GM12878 (cell line): Measurements from ENCODE around the gene NEUROG2. TPM values are rescaled to one million over a fixed set of nuclear protein-coding genes. Genes with fewer than 3 reads are reported as not detected.

Experiments used
- ATAC-seq: fragments of 200-7000 bp; cut with Tn5 transposase; 3 replicates; pipeline ENCODE4 v1.9.1; 2020; ENCODE audit warnings: mild to moderate bottlenecking, moderate library complexity
- BruUV-seq: library from RNA; stranded (reverse); fragments of 400-500 nt; replicated peaks from 2 replicates; lab custom pipeline; 2021; lab: Mats Ljungman, UMichigan
- CTCF ChIA-PET: fragments of 300-600 bp; sonication (Branson Sonifier 250); formaldehyde crosslinking; extraction: SDS; loops from one replicate; lab custom pipeline; 2021; ENCODE audit warnings: inconsistent platforms; lab: Yijun Ruan, JAX
- POLR2A ChIA-PET: fragments of 350-600 bp; formaldehyde crosslinking; extraction: SDS; loops from one replicate; lab custom pipeline; 2021; ENCODE audit warnings: inconsistent platforms; lab: Charles Lee
- RAD21 ChIA-PET: fragments of 300-600 bp; sonication (Branson Sonifier 250); formaldehyde crosslinking; loops from one replicate; lab custom pipeline; 2023; ENCODE audit warnings: antibody characterized with exemption; ENCODE audit not compliant: unreplicated experiment; lab: Charles Lee
- SMC1A ChIA-PET: fragments of 300-600 bp; sonication (Branson Sonifier 250); formaldehyde crosslinking; loops from one replicate; lab custom pipeline; 2023; ENCODE audit not compliant: unreplicated experiment, uncharacterized antibody; lab: Charles Lee
- DNase-seq: peaks from one replicate; pipeline ENCODE4 v3.0.0-alpha.2; 2011; ENCODE audit warnings: low read depth, low spot score
- FAIRE-seq: peaks from 3 replicates; lab custom pipeline; 2011; peaks lifted over from hg19 to GRCh38; lab: Jason Lieb, UNC
- H2AFZ ChIP-seq: 2 replicates; pipeline ENCODE4 v1.6.0; 2011; ENCODE audit warnings: low read depth, low read length, control low read depth; ENCODE audit not compliant: control insufficient read depth
- H3K27ac ChIP-seq: 2 replicates; pipeline ENCODE4 v1.5.1; 2011; ENCODE audit warnings: control low read depth; ENCODE audit not compliant: control insufficient read depth, insufficient read depth
- H3K27me3 ChIP-seq, 2 experiments: replicated peaks in 1 of 2; 2 replicates each; pipeline versions ENCODE4 v1.6.0 to v1.6.1; 2011; ENCODE audit warnings: low read length in 1 of 2; ENCODE audit not compliant: control insufficient read depth in 2 of 2, insufficient read depth in 2 of 2
- H3K36me3 ChIP-seq, 2 experiments: 2 replicates each; pipeline ENCODE4 v1.5.1; 2011; ENCODE audit warnings: low read length in 1 of 2; ENCODE audit not compliant: control insufficient read depth in 2 of 2, insufficient read depth in 2 of 2
- H3K4me1 ChIP-seq: 2 replicates; pipeline ENCODE4 v1.6.1; 2011; ENCODE audit warnings: mild to moderate bottlenecking, low read length, moderate library complexity, mixed read lengths; ENCODE audit not compliant: control insufficient read depth, insufficient read depth
- H3K4me2 ChIP-seq: 2 replicates; pipeline ENCODE4 v1.6.0; 2011; ENCODE audit warnings: control low read depth; ENCODE audit not compliant: control insufficient read depth, insufficient read depth
- H3K4me3 ChIP-seq: fragments of 200-600 bp; sonication (generic); 2 replicates; pipeline ENCODE4 v1.5.1; 2016
- H3K79me2 ChIP-seq: 2 replicates; pipeline ENCODE4 v1.6.0; 2011; ENCODE audit warnings: low read length; ENCODE audit not compliant: control insufficient read depth, insufficient read depth
- H3K9ac ChIP-seq: 2 replicates; pipeline ENCODE4 v1.8.0; 2011; ENCODE audit warnings: low read length, control low read depth, mixed read lengths; ENCODE audit not compliant: control insufficient read depth, insufficient read depth
- H3K9me3 ChIP-seq: replicated peaks from 3 replicates; pipeline ENCODE4 v1.5.1; 2011; ENCODE audit warnings: mild to moderate bottlenecking, low read length; ENCODE audit not compliant: control insufficient read depth, insufficient read depth
- H4K20me1 ChIP-seq: 2 replicates; pipeline ENCODE4 v1.6.0; 2011; ENCODE audit not compliant: control insufficient read depth, insufficient read depth
- BHLHE40 ChIP-seq, 2 experiments: fragments of 450-650 bp in 1 of 2; IDR thresholded peaks; 2 replicates each; pipeline ENCODE4 v1.6.1; 2011 to 2017; ENCODE audit warnings: low read depth in 2 of 2, borderline replicate concordance in 1 of 2, improper control_type of control experiment in 1 of 2, low read length in 1 of 2, mild to moderate bottlenecking in 1 of 2
- CEBPB ChIP-seq, 2 experiments: fragments of 150-350 bp in 1 of 2; IDR thresholded peaks; 2 replicates each; pipeline ENCODE4 v1.6.1; 2012 to 2014; ENCODE audit warnings: low read depth in 2 of 2, low read length in 2 of 2, borderline replicate concordance in 1 of 2, inconsistent platforms in 1 of 2
- CHD4 ChIP-seq: fragments of 200-600 bp; sonication (generic); IDR thresholded peaks from 2 replicates; pipeline ENCODE4 v1.6.1; 2016; ENCODE audit warnings: mild to moderate bottlenecking
- EZH2 ChIP-seq: IDR thresholded peaks from 2 replicates; pipeline ENCODE4 v1.6.1; 2012; ENCODE audit warnings: low read depth, mild to moderate bottlenecking, control low read depth, inconsistent platforms, low read length, borderline replicate concordance; ENCODE audit not compliant: control insufficient read depth
- HCFC1 ChIP-seq: fragments of 150-350 bp; IDR thresholded peaks from 2 replicates; pipeline ENCODE4 v1.6.1; 2014; ENCODE audit warnings: low read length
- HDAC2 ChIP-seq: fragments of 200-600 bp; sonication (generic); IDR thresholded peaks from 2 replicates; pipeline ENCODE4 v1.6.1; 2017
- POU2F2 ChIP-seq: IDR thresholded peaks from 3 replicates; pipeline ENCODE4 v1.6.1; 2011; ENCODE audit warnings: low read depth, mild to moderate bottlenecking, low read length, borderline replicate concordance
- RB1 ChIP-seq: fragments of 450-650 bp; formaldehyde crosslinking; IDR thresholded peaks from 2 replicates; pipeline ENCODE4 v1.6.1; 2017; ENCODE audit warnings: mild to moderate bottlenecking, borderline replicate concordance
- RCOR1 ChIP-seq: conservative IDR thresholded peaks from 2 replicates; pipeline ENCODE4 v1.6.1; 2012; ENCODE audit warnings: low read depth, low read length, improper control_type of control experiment
- RUNX3 ChIP-seq: IDR thresholded peaks from 2 replicates; pipeline ENCODE4 v1.6.1; 2012; ENCODE audit warnings: low read length, inconsistent platforms
- TCF7 ChIP-seq: IDR thresholded peaks from 2 replicates; pipeline ENCODE4 v1.6.1; 2014; ENCODE audit warnings: antibody characterized with exemption, borderline replicate concordance
- ZNF274 ChIP-seq: IDR thresholded peaks from one replicate; pipeline ENCODE4 v1.8.0; 2011; ENCODE audit not compliant: insufficient read length, insufficient read depth
- WGBS: methylation state at CpG from one replicate; pipeline ENCODE4 v1.1.6; 2016; ENCODE audit warnings: low lambda C conversion rate; ENCODE audit not compliant: insufficient replicate concordance, insufficient coverage; ENCODE audit errors: missing lambda C conversion rate; 5-methylcytosine and 5-hydroxymethylcytosine counted together
- in situ Hi-C: fragments of 300-500 bp; cut with MboI; formaldehyde crosslinking; loops from 9 replicates; pipeline ENCODE4 v1.14.3; 2018; ENCODE audit warnings: mixed read lengths
- intact Hi-C: fragments of 100-400 bp; cut with micrococcal nuclease; formaldehyde crosslinking; loops from one replicate; pipeline ENCODE4 v1.14.2; 2022; ENCODE audit not compliant: unreplicated experiment
- polyA plus RNA-seq, 11 experiments: library from polyadenylated mRNA; depleted of rRNA in 4 of 11; unstranded in 6 of 11; stranded (reverse) in 5 of 11; fragments of >200 nt; fragmentation: Nextera tagmentation in 4 of 11; fragmentation: Illumina TruSeq in 1 of 11; extraction: Ambion mirVana in 4 of 11; extraction: Trizol in 1 of 11; gene quantifications; 1 replicate in 1 of 11; 2 replicates in 10 of 11; pipeline versions ENCODE4 v1.2.1 to v1.2.3, GENCODE V29; 2011 to 2016; ENCODE audit warnings: inconsistent platforms in 2 of 11, missing spikeins in 2 of 11, low read depth in 1 of 11
- total RNA-seq, 4 experiments: library from RNA; depleted of rRNA in 3 of 4; stranded (reverse); fragments of >200 nt in 3 of 4; fragmentation: Illumina TruSeq in 1 of 4; extraction: Trizol in 1 of 4; gene quantifications; 2 replicates each; pipeline versions ENCODE4 v1.2.1 to v1.2.3, GENCODE V29; 2013 to 2021
- TF ChIP-seq, protein P1 (sequence below): fragments of 450-650 bp; IDR thresholded peaks from 2 replicates; pipeline ENCODE4 v1.6.1; 2018; ENCODE audit warnings: mild to moderate bottlenecking, low read depth, moderate library complexity; ENCODE audit not compliant: partially characterized antibody
- TF ChIP-seq, protein P2 (sequence below): fragments of 450-650 bp; IDR thresholded peaks from 2 replicates; pipeline ENCODE4 v1.6.1; 2016; ENCODE audit warnings: mild to moderate bottlenecking
- TF ChIP-seq, protein P3 (sequence below): IDR thresholded peaks from 2 replicates; pipeline ENCODE4 v1.6.1; 2011; ENCODE audit warnings: borderline replicate concordance, low read depth, mild to moderate bottlenecking, moderate library complexity, mixed read lengths, low read length; ENCODE audit not compliant: insufficient read depth; ENCODE audit errors: extremely low read length

The NEUROG2 gene
- total and polyA plus RNA-seq, 10 of the 15 experiments (the other 5 are each of a cell fraction or from before 2014, with no cell fraction given): 0.53 to 3.3 (median 1.1) TPM

DNA sequence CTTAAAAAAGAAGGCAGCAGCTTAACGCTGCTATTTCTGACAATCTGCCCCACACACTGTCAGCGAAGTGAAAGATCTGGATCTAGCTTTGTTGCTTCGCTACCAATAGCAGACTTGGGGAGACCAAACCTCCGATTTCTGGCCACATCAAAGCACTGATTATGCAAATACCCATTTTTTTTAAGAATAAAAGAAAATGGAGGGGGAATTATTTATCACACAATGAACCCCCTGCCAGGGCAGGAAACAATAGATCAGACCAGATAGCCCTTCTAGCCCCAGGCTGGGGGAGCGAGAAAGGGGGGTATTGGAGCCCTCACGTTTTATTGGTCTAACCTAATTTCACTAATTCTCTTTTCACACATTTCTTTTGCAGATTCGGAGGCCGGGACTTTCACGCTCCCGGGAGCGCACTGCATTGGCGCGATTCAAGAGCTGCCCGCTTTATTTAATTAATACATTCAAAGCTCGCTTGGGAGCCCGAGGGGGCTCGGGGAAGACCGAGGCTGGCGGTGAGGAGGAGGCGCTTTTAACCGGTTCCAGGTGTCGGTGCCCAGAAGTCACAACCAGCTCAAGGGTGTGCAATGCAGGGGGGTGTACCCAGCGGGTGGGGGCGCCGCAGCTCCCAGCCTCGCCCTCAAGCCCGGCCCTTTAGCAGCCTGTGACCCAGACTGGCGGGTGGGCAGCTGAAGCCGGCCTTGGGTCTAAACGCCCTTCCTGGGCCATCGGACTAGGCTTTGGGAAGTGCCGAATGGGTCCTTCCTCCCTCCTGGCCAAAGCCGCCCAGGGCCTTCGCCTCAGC lies 5.5 kb downstream of the NEUROG2 start:
- no peak for DNase-seq

More for the DNA sequence above, 5.5 kb downstream of the NEUROG2 start:
- ChIA-PET CTCF (interaction anchor here (0.8 to 2.2 kb wide), 3 partner anchors 12 to 276 kb away, joined by 4 to 6 read pairs (median 5); no protein-coding TSS in a partner anchor), RAD21 (interaction anchor here (0.7 to 2.5 kb wide), 4 partner anchors 12 to 183 kb away, joined by 3 to 8 read pairs (median 4); no protein-coding TSS in a partner anchor), POLR2A (interaction anchor here (0.6 to 0.7 kb wide), 2 partner anchors 63 to 238 kb away, joined by 3 to 4 read pairs; no protein-coding TSS in a partner anchor), SMC1A (interaction anchor here (0.9 to 1.7 kb wide), 3 partner anchors 9 to 131 kb away, joined by 3 to 6 read pairs (median 5); no protein-coding TSS in a partner anchor)
- Histone ChIP-seq H4K20me1 (no peaks in the 10 kb centered on the region), H3K4me2 (peak overlapping the region; percentile 66), H3K27me3 (peaks cover 15 to 16% of the 10 kb centered on the region in 2 experiments), H3K4me3 (no peak overlapping the region), H3K4me1 (no peaks in the 10 kb centered on the region), H3K36me3 (no peaks in the 10 kb centered on the region), H2AFZ (no peak overlapping the region), H3K79me2 (no peaks in the 10 kb centered on the region), H3K27ac (no peak overlapping the region), H3K9ac (no peak overlapping the region), H3K9me3 (no peaks in the 10 kb centered on the region; the same call in 2 of the 3 replicates)
- TF ChIP-seq EZH2 (no peak), CEBPB (IDR thresholded peaks at IDR 0.05; ENCODE audit: borderline replicate concordance in 1 of 2, low read depth in 2 of 2, low read length in 2 of 2) (no peak), TCF7 (peak; percentile 78), RUNX3 (0 out of 2 replicates have a peak, but pooled peaks have one; percentile 47), CHD4 (no peak), HDAC2 (no peak), POU2F2 (0 out of 3 replicates have a peak, but pooled peaks have one; percentile 21), RB1 (no peak), BHLHE40 (IDR thresholded peaks at IDR 0.05; ENCODE audit: borderline replicate concordance in 1 of 2, low read depth in 2 of 2, low read length in 1 of 2) (peak in 1 of 2 experiments; percentile 22; a peak in 2 of 4 replicates), HCFC1 (no peak), RCOR1 (no peak), ZNF274 (no peak)
- TF ChIP-seq, protein P1, sequence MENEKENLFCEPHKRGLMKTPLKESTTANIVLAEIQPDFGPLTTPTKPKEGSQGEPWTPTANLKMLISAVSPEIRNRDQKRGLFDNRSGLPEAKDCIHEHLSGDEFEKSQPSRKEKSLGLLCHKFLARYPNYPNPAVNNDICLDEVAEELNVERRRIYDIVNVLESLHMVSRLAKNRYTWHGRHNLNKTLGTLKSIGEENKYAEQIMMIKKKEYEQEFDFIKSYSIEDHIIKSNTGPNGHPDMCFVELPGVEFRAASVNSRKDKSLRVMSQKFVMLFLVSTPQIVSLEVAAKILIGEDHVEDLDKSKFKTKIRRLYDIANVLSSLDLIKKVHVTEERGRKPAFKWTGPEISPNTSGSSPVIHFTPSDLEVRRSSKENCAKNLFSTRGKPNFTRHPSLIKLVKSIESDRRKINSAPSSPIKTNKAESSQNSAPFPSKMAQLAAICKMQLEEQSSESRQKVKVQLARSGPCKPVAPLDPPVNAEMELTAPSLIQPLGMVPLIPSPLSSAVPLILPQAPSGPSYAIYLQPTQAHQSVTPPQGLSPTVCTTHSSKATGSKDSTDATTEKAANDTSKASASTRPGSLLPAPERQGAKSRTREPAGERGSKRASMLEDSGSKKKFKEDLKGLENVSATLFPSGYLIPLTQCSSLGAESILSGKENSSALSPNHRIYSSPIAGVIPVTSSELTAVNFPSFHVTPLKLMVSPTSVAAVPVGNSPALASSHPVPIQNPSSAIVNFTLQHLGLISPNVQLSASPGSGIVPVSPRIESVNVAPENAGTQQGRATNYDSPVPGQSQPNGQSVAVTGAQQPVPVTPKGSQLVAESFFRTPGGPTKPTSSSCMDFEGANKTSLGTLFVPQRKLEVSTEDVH: no peak
- TF ChIP-seq, protein P2, sequence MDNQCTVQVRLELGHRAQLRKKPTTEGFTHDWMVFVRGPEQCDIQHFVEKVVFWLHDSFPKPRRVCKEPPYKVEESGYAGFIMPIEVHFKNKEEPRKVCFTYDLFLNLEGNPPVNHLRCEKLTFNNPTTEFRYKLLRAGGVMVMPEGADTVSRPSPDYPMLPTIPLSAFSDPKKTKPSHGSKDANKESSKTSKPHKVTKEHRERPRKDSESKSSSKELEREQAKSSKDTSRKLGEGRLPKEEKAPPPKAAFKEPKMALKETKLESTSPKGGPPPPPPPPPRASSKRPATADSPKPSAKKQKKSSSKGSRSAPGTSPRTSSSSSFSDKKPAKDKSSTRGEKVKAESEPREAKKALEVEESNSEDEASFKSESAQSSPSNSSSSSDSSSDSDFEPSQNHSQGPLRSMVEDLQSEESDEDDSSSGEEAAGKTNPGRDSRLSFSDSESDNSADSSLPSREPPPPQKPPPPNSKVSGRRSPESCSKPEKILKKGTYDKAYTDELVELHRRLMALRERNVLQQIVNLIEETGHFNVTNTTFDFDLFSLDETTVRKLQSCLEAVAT: no peak
- TF ChIP-seq, protein P3, sequence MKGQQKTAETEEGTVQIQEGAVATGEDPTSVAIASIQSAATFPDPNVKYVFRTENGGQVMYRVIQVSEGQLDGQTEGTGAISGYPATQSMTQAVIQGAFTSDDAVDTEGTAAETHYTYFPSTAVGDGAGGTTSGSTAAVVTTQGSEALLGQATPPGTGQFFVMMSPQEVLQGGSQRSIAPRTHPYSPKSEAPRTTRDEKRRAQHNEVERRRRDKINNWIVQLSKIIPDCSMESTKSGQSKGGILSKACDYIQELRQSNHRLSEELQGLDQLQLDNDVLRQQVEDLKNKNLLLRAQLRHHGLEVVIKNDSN: no peak
- 19% methylated on average over 31 of the region's 34 CpGs for WGBS
- in situ Hi-C loops (no loop called here), intact Hi-C loops (no loop called here)
- no peak for ATAC-seq
- BruUV-seq: no TSS peak
- no peak for FAIRE-seq
